ENCODE measurements around the gene SEMA4A.
A peak's percentile ranks its signal among the peaks of the same experiment; 100 is the strongest.
"Not testable (repeated sequence)": the region's sequence is repeated elsewhere in the genome, so short reads cannot be mapped to it uniquely, and the experiment has no call there.

Gene SEMA4A

DNA sequence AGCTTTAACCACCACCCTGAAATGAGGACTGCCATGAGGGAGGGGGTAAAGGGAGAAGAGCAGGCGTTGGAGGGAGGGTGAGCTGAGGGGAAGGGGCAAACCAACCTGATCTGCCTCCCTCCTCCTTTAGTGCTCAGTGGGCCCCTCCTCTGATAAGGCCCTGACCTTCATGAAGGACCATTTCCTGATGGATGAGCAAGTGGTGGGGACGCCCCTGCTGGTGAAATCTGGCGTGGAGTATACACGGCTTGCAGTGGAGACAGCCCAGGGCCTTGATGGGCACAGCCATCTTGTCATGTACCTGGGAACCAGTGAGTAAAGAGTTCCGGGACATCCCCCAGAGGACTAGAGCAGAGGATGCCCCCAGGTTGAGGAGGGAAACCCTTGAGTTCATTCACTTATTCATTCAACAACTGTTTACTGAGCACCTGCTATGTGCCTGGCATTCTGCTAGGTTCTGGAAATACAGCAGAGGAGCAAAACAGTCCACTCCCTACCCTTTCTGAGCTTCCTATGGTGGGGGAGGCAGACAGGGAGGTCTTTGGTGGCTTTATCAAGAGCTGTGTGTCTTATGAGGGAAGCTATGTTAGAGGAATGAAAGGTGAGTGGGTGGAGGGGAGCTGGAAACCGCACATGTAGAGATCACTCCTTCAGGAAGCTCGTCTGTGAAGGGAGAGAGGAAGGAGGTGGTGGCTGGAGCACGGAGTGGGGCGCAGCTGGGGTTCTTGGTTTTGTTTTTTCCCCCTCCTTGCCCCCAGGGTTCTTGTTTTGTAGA lies 19.5 kb downstream of the SEMA4A start:
- Histone ChIP-seq H3K9me3 (replicated peaks; ENCODE audit: low read length) (no peaks in the 10 kb centered on the region), H3K4me3 (ENCODE audit: low read length) (no peak overlapping the region), H3K4me2 (ENCODE audit: low read length) (no peak overlapping the region), H3K9ac (ENCODE audit: low read depth, low read length) (no peak overlapping the region), H3K36me3 (ENCODE audit: insufficient read depth, low read length) (no peaks in the 10 kb centered on the region), H3K4me1 (ENCODE audit: control insufficient read depth, insufficient read depth, low read length) (no peaks in the 10 kb centered on the region), H3K27me3 (ENCODE audit: control insufficient read depth, insufficient read depth, low read length) (peaks cover 39% of the 10 kb centered on the region)

DNA sequence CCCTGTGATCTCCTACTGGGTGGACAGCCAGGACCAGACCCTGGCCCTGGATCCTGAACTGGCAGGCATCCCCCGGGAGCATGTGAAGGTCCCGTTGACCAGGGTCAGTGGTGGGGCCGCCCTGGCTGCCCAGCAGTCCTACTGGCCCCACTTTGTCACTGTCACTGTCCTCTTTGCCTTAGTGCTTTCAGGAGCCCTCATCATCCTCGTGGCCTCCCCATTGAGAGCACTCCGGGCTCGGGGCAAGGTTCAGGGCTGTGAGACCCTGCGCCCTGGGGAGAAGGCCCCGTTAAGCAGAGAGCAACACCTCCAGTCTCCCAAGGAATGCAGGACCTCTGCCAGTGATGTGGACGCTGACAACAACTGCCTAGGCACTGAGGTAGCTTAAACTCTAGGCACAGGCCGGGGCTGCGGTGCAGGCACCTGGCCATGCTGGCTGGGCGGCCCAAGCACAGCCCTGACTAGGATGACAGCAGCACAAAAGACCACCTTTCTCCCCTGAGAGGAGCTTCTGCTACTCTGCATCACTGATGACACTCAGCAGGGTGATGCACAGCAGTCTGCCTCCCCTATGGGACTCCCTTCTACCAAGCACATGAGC lies 23.3 kb downstream of the SEMA4A start:
- Histone ChIP-seq H3K9me3 (replicated peaks; ENCODE audit: low read length) (no peaks in the 10 kb centered on the region), H3K4me2 (ENCODE audit: low read length) (no peak overlapping the region), H3K36me3 (ENCODE audit: insufficient read depth, low read length) (no peaks in the 10 kb centered on the region), H3K9ac (ENCODE audit: low read depth, low read length) (no peak overlapping the region), H3K4me3 (ENCODE audit: low read length) (no peak overlapping the region), H3K4me1 (ENCODE audit: control insufficient read depth, insufficient read depth, low read length) (no peaks in the 10 kb centered on the region), H3K27me3 (ENCODE audit: control insufficient read depth, insufficient read depth, low read length) (peaks cover 42% of the 10 kb centered on the region)

DNA sequence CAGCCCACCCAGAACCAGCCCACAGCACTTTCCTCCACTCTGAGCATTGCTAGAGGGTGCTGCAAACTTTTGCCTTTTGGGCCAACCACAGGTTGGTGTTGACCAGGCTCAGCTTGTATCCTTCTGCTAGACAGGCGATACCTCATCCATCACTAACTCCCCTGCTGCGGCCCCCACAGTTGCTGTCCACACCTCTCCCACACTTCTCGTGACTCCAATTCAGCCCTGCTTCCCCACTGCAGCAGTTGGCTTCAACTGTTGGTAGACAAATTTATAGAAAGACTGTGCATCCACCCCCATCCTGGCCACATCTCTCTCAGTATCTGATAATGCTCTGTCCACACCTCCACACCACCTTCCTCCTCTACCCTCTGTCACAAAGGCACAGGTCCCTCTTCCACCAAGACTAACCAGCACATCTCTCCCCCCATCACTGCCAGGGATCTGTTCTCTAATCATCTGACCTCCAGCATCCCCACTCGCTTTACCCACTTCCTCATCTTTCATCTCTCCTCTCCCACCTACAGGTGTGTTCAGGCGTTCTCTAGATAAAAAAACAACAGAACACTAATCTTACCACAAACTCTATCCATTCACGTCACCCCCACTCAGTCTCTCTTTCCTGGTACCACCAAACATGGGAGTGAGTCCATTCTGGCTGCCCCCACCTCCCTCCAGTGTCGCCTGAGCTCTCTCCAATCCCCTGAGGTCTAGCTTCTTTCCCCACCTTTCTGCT lies 24.7 kb downstream of the SEMA4A start:
- no peaks in the 10 kb centered on the region for H3K4me1 ChIP-seq (ENCODE audit: control insufficient read depth, insufficient read depth, low read length)
- peaks cover 43% of the 10 kb centered on the region for H3K27me3 ChIP-seq (ENCODE audit: control insufficient read depth, insufficient read depth, low read length)
- H3K36me3 ChIP-seq (ENCODE audit: insufficient read depth, low read length), result no peaks in the 10 kb centered on the region

DNA sequence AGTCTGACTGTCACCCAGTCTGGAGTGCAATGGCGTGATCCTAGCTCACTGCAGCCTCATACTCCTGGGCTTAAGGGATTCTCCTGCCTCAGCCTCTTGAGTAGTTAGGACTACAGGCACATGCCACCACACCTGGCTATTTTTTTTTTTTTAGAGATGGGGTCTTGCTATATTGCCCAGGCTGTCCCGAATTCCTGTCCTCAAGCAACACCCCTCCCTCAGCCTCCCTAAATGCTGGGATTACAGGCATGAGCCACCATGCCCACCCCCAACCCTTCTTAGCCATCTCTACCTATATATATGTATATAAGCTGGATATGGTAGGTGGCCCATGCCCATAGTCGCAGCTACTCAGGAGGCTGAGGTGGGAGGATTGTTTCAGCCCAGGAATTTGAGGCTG lies 27.1 kb downstream of the SEMA4A start:
- H3K9me3 ChIP-seq (replicated peaks; ENCODE audit: low read length), result no peaks in the 10 kb centered on the region
- no peaks in the 10 kb centered on the region for H3K4me1 ChIP-seq (ENCODE audit: control insufficient read depth, insufficient read depth, low read length)
- H3K4me3 ChIP-seq (ENCODE audit: low read length), result no peak overlapping the region
- H3K4me2 ChIP-seq (ENCODE audit: low read length), result no peak overlapping the region
- H3K36me3 ChIP-seq (ENCODE audit: insufficient read depth, low read length), result no peaks in the 10 kb centered on the region
- no peak overlapping the region for H3K9ac ChIP-seq (ENCODE audit: low read depth, low read length)
- H3K27me3 ChIP-seq (ENCODE audit: control insufficient read depth, insufficient read depth, low read length), result peaks cover 27% of the 10 kb centered on the region

More for the DNA sequence above, 24.7 kb downstream of the SEMA4A start:
- Histone ChIP-seq H3K4me2 (ENCODE audit: low read length) (no peak overlapping the region), H3K4me3 (ENCODE audit: low read length) (no peak overlapping the region), H3K9ac (ENCODE audit: low read depth, low read length) (no peak overlapping the region), H3K9me3 (replicated peaks; ENCODE audit: low read length) (no peaks in the 10 kb centered on the region)

DNA sequence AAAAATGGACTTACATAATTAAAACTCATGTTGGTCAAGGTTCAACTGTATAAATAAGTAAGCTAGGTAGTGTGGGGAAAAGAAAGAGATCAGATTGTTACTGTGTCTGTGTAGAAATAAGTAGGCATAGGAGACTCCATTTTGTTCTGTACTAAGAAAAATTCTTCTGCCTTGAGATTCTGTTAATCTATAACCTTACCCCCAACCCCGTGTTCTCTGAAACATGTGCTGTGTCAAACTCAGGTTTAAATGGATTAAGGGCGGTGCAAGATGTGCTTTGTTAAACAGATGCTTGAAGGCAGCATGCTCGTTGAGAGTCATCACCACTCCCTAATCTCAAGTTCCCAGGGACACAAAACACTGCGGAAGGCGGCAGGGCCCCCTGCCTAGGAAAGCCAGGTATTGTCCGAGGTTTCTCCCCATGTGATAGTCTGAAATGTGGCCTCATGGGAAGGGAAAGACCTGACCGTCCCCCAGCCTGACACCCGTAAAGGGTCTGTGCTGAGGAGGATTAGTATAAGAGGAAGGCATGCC lies 28.1 kb downstream of the SEMA4A start:
- not testable (repeated sequence) for H3K4me3 ChIP-seq (ENCODE audit: low read length); H3K36me3 ChIP-seq (ENCODE audit: insufficient read depth, low read length); H3K9me3 ChIP-seq (replicated peaks; ENCODE audit: low read length); H3K9ac ChIP-seq (ENCODE audit: low read depth, low read length); H3K4me1 ChIP-seq (ENCODE audit: control insufficient read depth, insufficient read depth, low read length); H3K4me2 ChIP-seq (ENCODE audit: low read length)
- peaks cover 17% of the 10 kb centered on the region for H3K27me3 ChIP-seq (ENCODE audit: control insufficient read depth, insufficient read depth, low read length)

DNA sequence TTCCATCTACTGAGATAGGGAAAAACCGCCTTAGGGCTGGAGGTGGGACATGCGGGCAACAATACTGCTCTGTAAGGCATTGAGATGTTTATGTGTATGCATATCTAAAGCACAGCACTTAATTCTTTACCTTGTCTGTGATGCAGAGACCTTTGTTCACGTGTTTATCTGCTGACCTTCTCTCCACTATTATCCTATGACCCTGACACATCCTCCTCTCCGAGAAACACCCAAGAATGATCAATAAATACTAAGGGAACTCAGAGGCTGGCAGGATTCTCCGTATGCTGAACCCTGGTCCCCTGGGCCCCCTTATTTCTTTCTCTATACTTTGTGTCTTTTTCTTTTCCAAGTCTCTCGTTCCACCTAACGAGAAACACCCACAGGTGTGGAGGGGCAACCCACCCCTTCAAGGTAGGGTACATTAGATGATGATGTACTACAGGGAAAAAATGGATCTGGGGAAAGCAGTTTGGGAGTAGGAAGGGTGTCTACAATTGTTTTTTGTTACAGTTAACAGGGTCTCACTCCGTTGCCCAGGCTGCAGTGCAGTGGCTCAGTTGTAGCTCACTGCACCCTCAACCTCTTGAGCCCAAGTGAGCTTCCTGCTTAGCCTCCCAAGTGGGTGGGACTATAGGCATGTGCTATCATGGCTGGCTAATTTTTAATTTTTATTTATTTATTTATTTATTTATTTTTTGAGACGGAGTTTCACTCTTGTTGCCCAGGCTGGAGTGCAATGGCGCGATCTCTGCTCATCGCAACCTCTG lies 28.8 kb downstream of the SEMA4A start:
- not testable (repeated sequence) for H3K9me3 ChIP-seq (replicated peaks; ENCODE audit: low read length); H3K36me3 ChIP-seq (ENCODE audit: insufficient read depth, low read length); H3K4me1 ChIP-seq (ENCODE audit: control insufficient read depth, insufficient read depth, low read length); H3K9ac ChIP-seq (ENCODE audit: low read depth, low read length); H3K4me3 ChIP-seq (ENCODE audit: low read length); H3K4me2 ChIP-seq (ENCODE audit: low read length)
- H3K27me3 ChIP-seq (ENCODE audit: control insufficient read depth, insufficient read depth, low read length), result peaks cover 14% of the 10 kb centered on the region

DNA sequence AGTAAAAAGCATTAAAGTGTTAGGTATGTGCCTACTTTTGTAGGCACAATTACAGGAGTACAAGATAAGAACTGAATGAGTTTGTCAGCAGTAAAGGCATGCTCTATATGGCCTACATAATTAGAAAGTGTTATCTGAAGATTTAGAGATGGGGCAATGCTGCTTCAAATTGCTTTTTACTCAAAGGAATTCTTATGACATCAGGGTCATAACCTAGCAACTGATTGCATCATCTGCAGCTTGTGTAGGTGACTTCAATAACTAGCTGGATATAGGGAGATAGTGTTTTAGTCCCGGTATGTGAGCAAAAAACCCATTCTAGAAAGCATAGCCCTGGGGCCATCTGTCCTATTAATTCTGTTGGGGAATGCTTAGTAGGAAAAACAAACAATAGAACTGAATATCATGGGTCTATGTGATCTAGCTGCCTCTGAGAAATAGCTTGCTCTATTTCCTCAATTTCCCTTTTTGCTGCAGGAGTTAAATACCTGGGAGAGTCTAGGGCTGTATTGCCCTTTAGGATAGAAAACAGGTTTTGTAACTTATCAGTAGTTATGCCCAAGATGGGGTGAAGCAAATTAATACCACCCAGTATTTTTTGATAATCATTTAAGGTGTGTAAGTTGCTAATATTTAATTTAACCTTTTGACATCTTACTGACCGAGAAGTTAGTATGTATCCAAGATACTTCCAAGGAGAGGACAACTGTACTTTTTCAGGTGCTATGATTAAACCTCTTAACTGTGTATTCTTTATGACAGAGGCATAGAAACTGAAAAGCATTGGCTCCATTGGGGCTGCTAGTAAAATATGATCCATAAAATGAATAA lies 33.2 kb downstream of the SEMA4A start:
- not testable (repeated sequence) for H3K9me3 ChIP-seq (replicated peaks; ENCODE audit: low read length); H3K36me3 ChIP-seq (ENCODE audit: insufficient read depth, low read length); H3K9ac ChIP-seq (ENCODE audit: low read depth, low read length); H3K27me3 ChIP-seq (ENCODE audit: control insufficient read depth, insufficient read depth, low read length); H3K4me3 ChIP-seq (ENCODE audit: low read length); H3K4me2 ChIP-seq (ENCODE audit: low read length); H3K4me1 ChIP-seq (ENCODE audit: control insufficient read depth, insufficient read depth, low read length)

DNA sequence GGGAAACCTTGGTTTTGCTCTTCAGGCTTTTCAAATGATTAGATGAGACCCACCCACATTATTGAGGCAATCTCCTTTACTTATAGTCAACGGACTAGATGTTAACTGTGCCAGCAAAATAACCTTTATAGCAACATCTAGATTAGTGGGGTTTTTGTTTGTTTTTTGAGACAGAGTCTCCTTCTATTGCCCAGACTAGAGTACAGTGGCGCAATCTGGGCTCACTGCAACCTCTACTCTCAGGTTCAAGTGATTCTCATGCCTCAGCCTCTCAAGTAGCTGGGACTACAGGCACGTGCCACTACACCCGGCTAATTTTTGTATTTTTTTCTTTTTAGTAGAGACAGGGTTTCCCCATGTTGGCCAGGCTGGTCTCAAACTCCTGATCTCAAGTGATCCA lies 36.9 kb downstream of the SEMA4A start:
- not testable (repeated sequence) for H3K9me3 ChIP-seq (replicated peaks; ENCODE audit: low read length); H3K4me2 ChIP-seq (ENCODE audit: low read length); H3K9ac ChIP-seq (ENCODE audit: low read depth, low read length); H3K4me3 ChIP-seq (ENCODE audit: low read length); H3K36me3 ChIP-seq (ENCODE audit: insufficient read depth, low read length); H3K27me3 ChIP-seq (ENCODE audit: control insufficient read depth, insufficient read depth, low read length)
- H3K4me1 ChIP-seq (ENCODE audit: control insufficient read depth, insufficient read depth, low read length), result peaks cover 10% of the 10 kb centered on the region

DNA sequence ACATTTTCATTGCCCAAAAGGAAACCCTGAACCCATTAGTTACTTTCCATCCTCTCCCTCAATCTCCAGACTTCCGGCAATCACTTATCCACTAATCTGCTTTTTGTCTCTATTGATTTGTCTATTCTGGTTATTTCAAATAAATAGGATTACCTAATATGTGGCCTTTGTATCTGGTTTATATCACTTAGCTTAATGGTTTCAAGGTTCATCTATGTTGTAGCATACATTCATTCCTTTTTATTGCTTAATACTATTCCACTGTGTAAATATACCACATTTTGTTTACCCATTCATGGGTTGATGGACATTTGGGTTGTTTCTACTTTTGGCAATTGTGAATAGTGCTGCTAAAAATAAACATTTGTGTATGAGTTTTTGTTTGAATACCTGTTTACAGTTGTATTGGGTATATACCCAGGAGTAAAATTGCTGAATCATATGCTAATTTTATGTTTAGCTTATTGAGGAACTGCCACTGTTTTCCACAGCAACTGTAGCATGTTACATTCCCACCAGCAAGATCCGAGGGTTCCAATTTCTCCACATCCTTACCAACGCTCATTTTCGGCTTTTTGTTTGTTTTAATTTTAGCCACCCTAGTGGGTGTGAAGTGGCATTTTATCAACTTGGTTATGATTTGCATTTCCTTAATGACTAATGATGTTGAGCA lies 38.0 kb downstream of the SEMA4A start:
- no peaks in the 10 kb centered on the region for H3K9me3 ChIP-seq (replicated peaks; ENCODE audit: low read length)
- no peak overlapping the region for H3K4me3 ChIP-seq (ENCODE audit: low read length)
- no peaks in the 10 kb centered on the region for H3K27me3 ChIP-seq (ENCODE audit: control insufficient read depth, insufficient read depth, low read length)
- no peaks in the 10 kb centered on the region for H3K36me3 ChIP-seq (ENCODE audit: insufficient read depth, low read length)
- H3K9ac ChIP-seq (ENCODE audit: low read depth, low read length), result no peak overlapping the region
- H3K4me2 ChIP-seq (ENCODE audit: low read length), result no peak overlapping the region
- H3K4me1 ChIP-seq (ENCODE audit: control insufficient read depth, insufficient read depth, low read length), result peaks cover 10% of the 10 kb centered on the region

DNA sequence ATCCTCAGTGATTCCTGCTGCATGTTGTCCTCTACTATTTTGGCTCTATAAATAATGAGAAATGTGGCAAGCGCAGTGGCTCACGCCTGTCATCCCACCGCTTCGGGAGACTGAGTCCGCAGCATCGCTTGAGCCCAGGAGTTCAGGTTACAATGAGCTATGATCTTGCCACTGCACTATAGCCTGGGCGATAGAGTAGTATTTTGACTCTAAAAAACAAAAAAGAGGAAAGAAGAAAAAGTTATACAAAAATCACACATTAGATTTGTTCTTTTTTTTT lies 39.8 kb downstream of the SEMA4A start:
- H3K9me3 ChIP-seq (replicated peaks; ENCODE audit: low read length), result no peaks in the 10 kb centered on the region
- peak overlapping the region; percentile 90 for H3K4me3 ChIP-seq (ENCODE audit: low read length)
- peaks cover 10% of the 10 kb centered on the region for H3K4me1 ChIP-seq (ENCODE audit: control insufficient read depth, insufficient read depth, low read length)
- no peaks in the 10 kb centered on the region for H3K27me3 ChIP-seq (ENCODE audit: control insufficient read depth, insufficient read depth, low read length)
- H3K4me2 ChIP-seq (ENCODE audit: low read length), result peak overlapping the region; percentile 82
- no peaks in the 10 kb centered on the region for H3K36me3 ChIP-seq (ENCODE audit: insufficient read depth, low read length)
- peak overlapping the region; percentile 87 for H3K9ac ChIP-seq (ENCODE audit: low read depth, low read length)
